Right lobe of liver (tissue), 6 donors: ENCODE measurements around the gene PHF21B. TPM values are rescaled to one million over a fixed set of nuclear protein-coding genes. Genes with fewer than 3 reads are reported as not detected.

Source experiments
- ATAC-seq, 4 donors: fragments of 200-7000 bp; cut with Tn5 transposase; one replicate each; pipeline ENCODE4 v1.9.1; 2020; ENCODE audit warnings: mild to moderate bottlenecking in 4 of 4, moderate library complexity in 4 of 4
- DNase-seq, 3 donors: peaks; one replicate each; pipeline ENCODE4 v3.0.0-alpha.2; 2020
- H3K27ac ChIP-seq, 3 donors: fragments of 200-600 bp; one replicate each; pipeline ENCODE4 v1.8.0; 2022
- H3K27me3 ChIP-seq, 2 donors: fragments of 200-600 bp; one replicate each; pipeline ENCODE4 v1.8.0; 2022
- H3K36me3 ChIP-seq, 4 donors: fragments of 200-600 bp; sonication (generic) in 1 of 4; one replicate each; pipeline versions ENCODE4 v1.5.1 to v1.8.0; 2017 to 2022; ENCODE audit warnings: control low read depth in 1 of 4
- H3K4me1 ChIP-seq, 4 donors: fragments of 200-600 bp; sonication (generic) in 1 of 4; one replicate each; pipeline versions ENCODE4 v1.5.1 to v1.8.0; 2017 to 2022; ENCODE audit warnings: control low read depth in 1 of 4
- H3K4me3 ChIP-seq, 3 donors: fragments of 200-600 bp; one replicate each; pipeline ENCODE4 v1.8.0; 2022
- H3K9me3 ChIP-seq, 4 donors: fragments of 200-600 bp; sonication (generic) in 1 of 4; one replicate each; pipeline versions ENCODE4 v1.5.1 to v1.8.0; 2017 to 2022; ENCODE audit warnings: control low read depth in 1 of 4
- CTCF ChIP-seq, 4 donors: fragments of 200-600 bp in 3 of 4; fragments of 450-650 bp in 1 of 4; IDR thresholded peaks; one replicate each; pipeline versions ENCODE4 v1.5.1 to v1.8.0; 2016 to 2022; ENCODE audit warnings: antibody characterized with exemption in 4 of 4, mild to moderate bottlenecking in 2 of 4
- POLR2A ChIP-seq: fragments of 450-650 bp; IDR thresholded peaks from one replicate; pipeline ENCODE4 v1.6.1; 2017; ENCODE audit warnings: antibody characterized with exemption, mild to moderate bottlenecking
- WGBS: methylation state at CpG from one replicate; pipeline ENCODE4 v1.1.6; 2018; ENCODE audit warnings: low coverage, low lambda C conversion rate; ENCODE audit not compliant: insufficient coverage; ENCODE audit errors: missing lambda C conversion rate; 5-methylcytosine and 5-hydroxymethylcytosine counted together
- intact Hi-C, 2 donors: fragments of 100-400 bp; cut with DNase I; formaldehyde crosslinking; loops; one replicate each; pipeline versions ENCODE4 v1.11.2 to v1.14.1; 2022
- total RNA-seq, 6 experiments: library from RNA; depleted of rRNA in 2 of 6; stranded (reverse); fragments of >200 nt in 2 of 6; fragmentation: NEBNext Ultra II Directional in 3 of 6; extraction: Animal tissue kit (Norgen Biotek cat#: 25700) in 3 of 6; gene quantifications; one replicate each; pipeline versions ENCODE4 v1.1.0 to v1.2.4, GENCODE V29; 2016 to 2023
- donor health status: DM: no; HTN: yes; CAD: no.
- donor health status: DM: no; HTN: no; CAD: no.
- donor health status: DM: no; HTN: no; CAD: no.
- donor health status: DM: no; HTN: yes; CAD: no.
- donor health status: DM: no; HTN: yes; CAD: no.

The PHF21B gene
- total RNA-seq, 6 experiments from 2014 or later = not detected

GRCh38 chr22:44847380-44847779, 162.4 kb downstream of the PHF21B start:
- DNase-seq (no peak), ATAC-seq (no peak)
- Histone ChIP-seq H3K27me3 (no peaks in the 10 kb centered on the region), H3K36me3 (no peaks in the 10 kb centered on the region), H3K9me3 (no peaks in the 10 kb centered on the region), H3K27ac (no peak overlapping the region), H3K4me1 (no peaks in the 10 kb centered on the region), H3K4me3 (no peak overlapping the region)
- intact Hi-C loops = no loop called here
- TF ChIP-seq CTCF (IDR thresholded peaks at IDR 0.05) (no peak), POLR2A (no peak)
- WGBS = 72% methylated on average over 3 of the region's 4 CpGs

DNA sequence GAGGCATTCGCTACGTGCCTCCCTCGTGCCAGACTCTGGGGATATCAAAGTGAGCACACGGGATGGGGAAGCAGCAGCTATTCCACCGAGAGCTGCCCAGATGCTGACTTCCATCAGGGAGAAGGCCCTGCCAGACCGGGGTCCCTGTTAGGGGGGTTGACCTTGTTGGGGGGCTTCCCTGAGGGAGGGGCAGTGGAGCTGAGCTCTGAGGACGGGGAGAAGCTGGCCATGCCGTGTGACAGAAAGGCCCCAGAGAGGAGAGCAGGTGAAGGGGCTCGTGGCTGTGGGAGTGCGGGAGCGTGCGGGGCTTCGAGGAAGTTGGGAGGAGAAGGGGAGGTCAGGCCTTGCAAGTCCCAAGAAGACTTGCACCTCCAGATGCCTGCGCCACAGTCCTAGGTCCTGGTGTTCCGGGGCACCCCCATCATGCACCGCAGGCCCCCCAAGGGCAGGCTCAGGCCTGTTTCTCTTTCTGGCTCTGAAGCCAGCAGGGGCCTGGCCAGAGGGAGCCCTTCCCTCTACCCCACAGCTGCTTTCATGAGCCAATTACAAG, 163.0 kb downstream of the PHF21B start:
- ATAC-seq = no peak
- intact Hi-C loops = no loop called here
- Histone ChIP-seq H3K36me3 (no peaks in the 10 kb centered on the region), H3K4me3 (no peak overlapping the region), H3K4me1 (no peaks in the 10 kb centered on the region), H3K27me3 (no peaks in the 10 kb centered on the region), H3K9me3 (no peaks in the 10 kb centered on the region), H3K27ac (no peak overlapping the region)
- WGBS = 45% methylated on average over 3 of the region's 16 CpGs
- TF ChIP-seq CTCF (IDR thresholded peaks at IDR 0.05) = no peak
- no peak for TF ChIP-seq POLR2A
- DNase-seq = no peak

GRCh38 chr22:44845796-44846720, 163.7 kb downstream of the PHF21B start:
- intact Hi-C loops = no loop called here
- DNase-seq = no peak
- 64% methylated on average over 10 of the region's 25 CpGs for WGBS

GRCh38 chr22:44845191-44845590, 164.6 kb downstream of the PHF21B start:
- intact Hi-C loops = no loop called here
- no peaks in the 10 kb centered on the region for H3K36me3 ChIP-seq
- 83% methylated on average over 6 of the region's 8 CpGs for WGBS
- no peak overlapping the region for H3K27ac ChIP-seq
- DNase-seq = peak in 1 of 3 donors; percentile 15
- TF ChIP-seq CTCF (IDR thresholded peaks at IDR 0.05) = no peak
- no peak for TF ChIP-seq POLR2A
- no peak overlapping the region for H3K4me3 ChIP-seq
- no peaks in the 10 kb centered on the region for H3K4me1 ChIP-seq
- no peaks in the 10 kb centered on the region for H3K9me3 ChIP-seq
- ATAC-seq = no peak
- H3K27me3 ChIP-seq = no peaks in the 10 kb centered on the region

More at GRCh38 chr22:44845796-44846720, 163.7 kb downstream of the PHF21B start:
- H3K27me3 ChIP-seq = no peaks in the 10 kb centered on the region
- H3K27ac ChIP-seq = no peak overlapping the region
- no peak for ATAC-seq
- no peaks in the 10 kb centered on the region for H3K4me1 ChIP-seq
- no peak overlapping the region for H3K4me3 ChIP-seq
- TF ChIP-seq CTCF (IDR thresholded peaks at IDR 0.05) = no peak
- TF ChIP-seq POLR2A = no peak
- H3K36me3 ChIP-seq = no peaks in the 10 kb centered on the region
- H3K9me3 ChIP-seq = no peaks in the 10 kb centered on the region
